PC-9 (cell line): ENCODE measurements around the gene PROZ. TPM values are rescaled to one million over a fixed set of nuclear protein-coding genes. Genes with fewer than 3 reads are reported as not detected.

ENCODE experiments used
- BruUV-seq: library from RNA; stranded (reverse); fragments of 400-500 nt; replicated peaks from 2 replicates; lab custom pipeline; 2021; lab: Mats Ljungman, UMichigan
- CTCF ChIA-PET: fragments of 300-600 bp; sonication (Branson Sonifier 250); formaldehyde crosslinking; loops from one replicate; lab custom pipeline; 2022; ENCODE audit warnings: antibody characterized with exemption; lab: Charles Lee
- POLR2A ChIA-PET: fragments of 300-600 bp; sonication (Branson Sonifier 250); formaldehyde crosslinking; loops from one replicate; lab custom pipeline; 2022; ENCODE audit warnings: antibody characterized with exemption; ENCODE audit not compliant: unreplicated experiment; lab: Charles Lee
- DNase-seq, 2 experiments: peaks; one replicate each; pipeline versions ENCODE4 v3.0.0 to v3.0.0-alpha.2; 2015 to 2022; ENCODE audit warnings: mixed read lengths in 1 of 2
- H2AFZ ChIP-seq: fragments of 200-600 bp; sonication (generic); 2 replicates; pipeline ENCODE4 v1.8.1; 2017; ENCODE audit warnings: antibody characterized with exemption
- H3F3A ChIP-seq: fragments of 200-600 bp; sonication (generic); 2 replicates; pipeline ENCODE4 v1.8.1; 2017; ENCODE audit warnings: antibody characterized with exemption, mild to moderate bottlenecking, low read depth; ENCODE audit not compliant: insufficient read depth
- H3K27ac ChIP-seq: fragments of 200-600 bp; sonication (generic); 2 replicates; pipeline ENCODE4 v1.6.1; 2016; ENCODE audit warnings: mixed run types
- H3K27me3 ChIP-seq: fragments of 200-600 bp; sonication (generic); 2 replicates; pipeline ENCODE4 v1.6.1; 2016; ENCODE audit warnings: low read depth, mixed run types; ENCODE audit not compliant: insufficient read depth
- H3K36me3 ChIP-seq: fragments of 200-600 bp; sonication (generic); 2 replicates; pipeline ENCODE4 v1.6.1; 2016; ENCODE audit warnings: low read depth, mixed run types
- H3K4me1 ChIP-seq: fragments of 200-600 bp; sonication (generic); replicated peaks from 2 replicates; pipeline ENCODE4 v1.6.1; 2016; ENCODE audit warnings: mixed run types; ENCODE audit not compliant: insufficient read depth
- H3K4me2 ChIP-seq: fragments of 200-600 bp; sonication (generic); 2 replicates; pipeline ENCODE4 v1.6.1; 2017; ENCODE audit warnings: mixed run types
- H3K4me3 ChIP-seq: fragments of 200-600 bp; sonication (generic); 2 replicates; pipeline ENCODE4 v1.6.1; 2016; ENCODE audit warnings: mixed run types
- H3K79me2 ChIP-seq: fragments of 200-600 bp; sonication (generic); 2 replicates; pipeline ENCODE4 v1.6.1; 2017; ENCODE audit warnings: low read depth, mixed run types
- H3K9me2 ChIP-seq: fragments of 200-600 bp; sonication (generic); 2 replicates; pipeline ENCODE4 v1.8.1; 2017; ENCODE audit warnings: mild to moderate bottlenecking; ENCODE audit not compliant: insufficient read depth
- H3K9me3 ChIP-seq: fragments of 200-600 bp; sonication (generic); 2 replicates; pipeline ENCODE4 v1.8.1; 2016; ENCODE audit warnings: low read depth; ENCODE audit not compliant: insufficient read depth
- H4K20me1 ChIP-seq: fragments of 200-600 bp; sonication (generic); 2 replicates; pipeline ENCODE4 v1.8.1; 2017; ENCODE audit not compliant: insufficient read depth
- EZH2 ChIP-seq: fragments of 200-600 bp; sonication (generic); IDR thresholded peaks from 2 replicates; pipeline ENCODE4 v1.8.0; 2017; ENCODE audit warnings: antibody characterized with exemption, low read depth
- intact Hi-C: fragments of 100-400 bp; cut with micrococcal nuclease; formaldehyde crosslinking; loops from one replicate; pipeline ENCODE4 v1.10.0; 2022; ENCODE audit not compliant: unreplicated experiment
- total RNA-seq: library from RNA; stranded (reverse); gene quantifications from 2 replicates; pipeline ENCODE4 v1.2.3, GENCODE V29; 2021
- TF ChIP-seq, protein P1 (sequence below): fragments of 200-600 bp; sonication (generic); conservative IDR thresholded peaks from 2 replicates; pipeline ENCODE4 v1.6.1; 2017; ENCODE audit warnings: mixed run types, antibody characterized with exemption, mild to moderate bottlenecking, moderate library complexity

Gene PROZ
- total RNA-seq, 1 experiment from 2014 or later, result not detected

DNA sequence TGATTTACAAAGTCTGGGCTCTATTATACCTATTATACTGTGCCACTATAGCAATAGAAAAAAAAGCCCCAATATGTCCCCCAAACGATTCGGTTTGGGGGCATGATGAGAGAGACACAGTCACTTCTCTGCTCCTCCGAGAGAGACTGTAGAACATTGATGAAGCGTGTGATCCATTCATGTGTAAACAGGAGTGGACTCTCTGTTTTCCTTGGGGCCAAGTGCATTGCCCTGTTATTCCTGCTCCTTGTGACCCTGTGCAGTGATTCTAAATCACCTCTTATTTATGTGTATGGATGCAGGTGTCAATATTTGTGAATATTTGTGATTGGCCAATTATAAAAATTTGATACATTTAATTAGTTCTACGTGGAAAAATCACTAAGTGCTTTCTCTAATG lies 18.9 kb upstream of the PROZ start:
- TF ChIP-seq EZH2, result no peak
- TF ChIP-seq, protein P1, sequence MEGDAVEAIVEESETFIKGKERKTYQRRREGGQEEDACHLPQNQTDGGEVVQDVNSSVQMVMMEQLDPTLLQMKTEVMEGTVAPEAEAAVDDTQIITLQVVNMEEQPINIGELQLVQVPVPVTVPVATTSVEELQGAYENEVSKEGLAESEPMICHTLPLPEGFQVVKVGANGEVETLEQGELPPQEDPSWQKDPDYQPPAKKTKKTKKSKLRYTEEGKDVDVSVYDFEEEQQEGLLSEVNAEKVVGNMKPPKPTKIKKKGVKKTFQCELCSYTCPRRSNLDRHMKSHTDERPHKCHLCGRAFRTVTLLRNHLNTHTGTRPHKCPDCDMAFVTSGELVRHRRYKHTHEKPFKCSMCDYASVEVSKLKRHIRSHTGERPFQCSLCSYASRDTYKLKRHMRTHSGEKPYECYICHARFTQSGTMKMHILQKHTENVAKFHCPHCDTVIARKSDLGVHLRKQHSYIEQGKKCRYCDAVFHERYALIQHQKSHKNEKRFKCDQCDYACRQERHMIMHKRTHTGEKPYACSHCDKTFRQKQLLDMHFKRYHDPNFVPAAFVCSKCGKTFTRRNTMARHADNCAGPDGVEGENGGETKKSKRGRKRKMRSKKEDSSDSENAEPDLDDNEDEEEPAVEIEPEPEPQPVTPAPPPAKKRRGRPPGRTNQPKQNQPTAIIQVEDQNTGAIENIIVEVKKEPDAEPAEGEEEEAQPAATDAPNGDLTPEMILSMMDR, result no peak
- no TSS peak for BruUV-seq
- POLR2A ChIA-PET, result no interaction called here
- H3K4me3 ChIP-seq, result no peak overlapping the region
- H3K36me3 ChIP-seq, result no peaks in the 10 kb centered on the region
- CTCF ChIA-PET, result no interaction called here
- no peaks in the 10 kb centered on the region for H3F3A ChIP-seq
- intact Hi-C loops, result no loop called here
- H3K27ac ChIP-seq, result no peak overlapping the region
- no peaks in the 10 kb centered on the region for H3K79me2 ChIP-seq
- H4K20me1 ChIP-seq, result no peaks in the 10 kb centered on the region
- H2AFZ ChIP-seq, result no peak overlapping the region
- no peaks in the 10 kb centered on the region for H3K9me3 ChIP-seq
- DNase-seq, result no peak
- peaks cover 83% of the 10 kb centered on the region for H3K27me3 ChIP-seq
- no peak overlapping the region for H3K4me2 ChIP-seq
- no peaks in the 10 kb centered on the region for H3K9me2 ChIP-seq
- H3K4me1 ChIP-seq, result no peaks in the 10 kb centered on the region

DNA sequence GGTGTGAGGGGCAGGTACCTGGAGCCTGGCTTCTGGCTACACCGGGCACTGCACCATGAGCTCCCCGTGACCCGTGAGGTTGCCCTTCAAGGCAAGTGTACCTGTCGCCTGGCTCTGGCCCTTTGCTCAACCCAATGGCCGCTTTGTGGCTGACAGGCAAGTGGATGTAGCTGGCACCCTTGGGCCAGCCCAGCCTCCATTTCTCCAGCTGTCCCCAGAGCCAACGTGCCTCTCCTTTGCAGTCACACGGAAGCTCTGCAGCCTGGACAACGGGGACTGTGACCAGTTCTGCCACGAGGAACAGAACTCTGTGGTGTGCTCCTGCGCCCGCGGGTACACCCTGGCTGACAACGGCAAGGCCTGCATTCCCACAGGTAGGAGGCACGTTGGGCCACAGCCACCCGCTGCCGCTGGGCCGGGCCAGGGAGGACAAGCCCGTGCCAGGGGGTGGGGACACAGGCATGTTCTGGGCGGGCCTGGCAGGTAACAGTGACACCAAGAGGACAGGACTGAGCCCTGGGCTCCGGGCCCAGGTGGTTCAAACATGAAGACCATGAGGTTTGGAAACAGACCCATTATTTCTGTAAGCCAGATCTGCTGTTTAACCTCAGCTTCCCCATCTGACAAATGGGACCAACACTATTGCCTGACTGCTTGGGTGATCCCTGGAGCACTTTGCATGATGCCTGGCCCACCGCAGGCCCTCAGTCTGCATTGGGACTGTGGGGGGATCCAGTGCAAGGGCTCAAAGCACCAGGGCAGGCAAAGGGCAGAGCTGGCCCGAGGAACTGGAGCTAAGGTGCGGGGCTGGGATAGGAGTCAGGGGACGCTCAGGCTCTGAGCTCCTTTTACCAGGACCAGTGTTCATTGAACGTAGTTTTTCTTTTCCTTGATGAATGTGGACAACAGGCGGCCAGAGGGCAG lies 17.5 kb upstream of the PROZ start:
- BruUV-seq, result no TSS peak
- TF ChIP-seq, protein P1, result no peak
- no peak for TF ChIP-seq EZH2
- H3F3A ChIP-seq, result no peaks in the 10 kb centered on the region

DNA sequence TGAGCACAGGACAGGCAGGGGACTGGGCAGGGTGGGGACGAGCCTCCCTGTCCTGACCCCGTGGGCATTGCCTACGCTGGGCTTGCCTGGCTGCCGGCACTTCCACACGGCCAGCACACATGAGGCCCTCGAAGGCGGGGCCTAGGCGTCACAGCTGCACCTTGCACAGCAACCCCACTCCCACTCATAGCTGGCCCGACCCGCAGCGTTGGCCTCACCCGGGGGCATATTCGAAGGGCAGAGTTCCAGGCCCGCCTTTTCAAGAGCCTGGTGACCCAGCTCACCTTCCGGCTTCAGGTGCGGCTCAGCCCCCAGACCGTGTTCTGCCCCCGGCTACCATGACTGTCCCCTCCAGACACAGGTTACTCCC lies 16.9 kb upstream of the PROZ start:
- BruUV-seq, result no TSS peak
- H4K20me1 ChIP-seq, result no peaks in the 10 kb centered on the region
- no peaks in the 10 kb centered on the region for H3K36me3 ChIP-seq
- no peaks in the 10 kb centered on the region for H3K79me2 ChIP-seq
- POLR2A ChIA-PET, result no interaction called here
- H3K9me2 ChIP-seq, result no peaks in the 10 kb centered on the region
- no peak overlapping the region for H3K27ac ChIP-seq
- CTCF ChIA-PET, result no interaction called here
- H3F3A ChIP-seq, result no peaks in the 10 kb centered on the region
- H3K4me3 ChIP-seq, result no peak overlapping the region
- H3K27me3 ChIP-seq, result peaks cover 83% of the 10 kb centered on the region
- H3K9me3 ChIP-seq, result no peaks in the 10 kb centered on the region
- H3K4me2 ChIP-seq, result no peak overlapping the region
- intact Hi-C loops, result no loop called here
- H3K4me1 ChIP-seq, result no peaks in the 10 kb centered on the region
- DNase-seq, result no peak
- TF ChIP-seq, protein P1, result no peak
- no peak for TF ChIP-seq EZH2
- no peak overlapping the region for H2AFZ ChIP-seq

More for the DNA sequence above, 17.5 kb upstream of the PROZ start:
- H3K4me3 ChIP-seq, result no peak overlapping the region
- H2AFZ ChIP-seq, result no peak overlapping the region
- DNase-seq, result no peak
- intact Hi-C loops, result no loop called here
- H3K27ac ChIP-seq, result no peak overlapping the region
- H3K27me3 ChIP-seq, result peaks cover 81% of the 10 kb centered on the region
- H3K36me3 ChIP-seq, result no peaks in the 10 kb centered on the region
- ChIA-PET CTCF (no interaction called here), POLR2A (no interaction called here)
- no peaks in the 10 kb centered on the region for H4K20me1 ChIP-seq
- H3K4me2 ChIP-seq, result no peak overlapping the region
- no peaks in the 10 kb centered on the region for H3K79me2 ChIP-seq
- no peaks in the 10 kb centered on the region for H3K4me1 ChIP-seq
- H3K9me2 ChIP-seq, result no peaks in the 10 kb centered on the region
- H3K9me3 ChIP-seq, result no peaks in the 10 kb centered on the region
